GM12878 (cell line): ENCODE measurements around the gene BRD9.
"Not testable (repeated sequence)": the region's sequence is repeated elsewhere in the genome, so short reads cannot be mapped to it uniquely, and the experiment has no call there.

ENCODE experiments used
- CREB1 ChIP-seq: IDR thresholded peaks from 2 replicates; pipeline ENCODE4 v1.6.1; 2012; ENCODE audit warnings: low read depth, mild to moderate bottlenecking, inconsistent platforms
- CTCF ChIP-seq, 3 experiments: IDR thresholded peaks in 2 of 3; conservative IDR thresholded peaks in 1 of 3; 2 replicates each; pipeline ENCODE4 v1.5.1; 2011; ENCODE audit warnings: low read depth in 3 of 3, low read length in 3 of 3, mild to moderate bottlenecking in 3 of 3, control low read depth in 2 of 3, moderate library complexity in 2 of 3, inconsistent platforms in 1 of 3, mixed read lengths in 1 of 3; ENCODE audit not compliant: control insufficient read depth in 2 of 3, insufficient read depth in 1 of 3; ENCODE audit errors: extremely low read depth in 1 of 3
- EP300 ChIP-seq, 2 experiments: fragments of 150-350 bp in 1 of 2; IDR thresholded peaks; 2 replicates each; pipeline ENCODE4 v1.6.1; 2011 to 2012; ENCODE audit warnings: low read depth in 2 of 2, low read length in 2 of 2, borderline replicate concordance in 1 of 2, improper control_type of control experiment in 1 of 2, inconsistent platforms in 1 of 2; ENCODE audit not compliant: control insufficient read depth in 1 of 2
- PAX5 ChIP-seq: IDR thresholded peaks from 2 replicates; pipeline ENCODE4 v1.6.1; 2011; ENCODE audit warnings: low read depth, low read length, borderline replicate concordance
- POLR2A ChIP-seq: IDR thresholded peaks from 2 replicates; pipeline ENCODE4 v1.6.1; 2011; ENCODE audit warnings: low read depth, mild to moderate bottlenecking, low read length
- RFX5 ChIP-seq: IDR thresholded peaks from 2 replicates; pipeline ENCODE4 v1.6.1; 2011; ENCODE audit warnings: low read depth, low read length, improper control_type of control experiment

GRCh38 chr5:847212-847611, 45.4 kb downstream of the BRD9 start:
- not testable (repeated sequence) for TF ChIP-seq CTCF (IDR thresholded peaks at IDR 0.05 in 2 of 3, conservative IDR thresholded peaks at IDR 0.05 in 1 of 3; ENCODE audit: control insufficient read depth in 2 of 3, extremely low read depth in 1 of 3, insufficient read depth in 1 of 3, low read depth in 3 of 3, low read length in 3 of 3); CREB1; RFX5; EP300 (IDR thresholded peaks at IDR 0.05; ENCODE audit: borderline replicate concordance in 1 of 2, control insufficient read depth in 1 of 2, low read depth in 2 of 2, low read length in 2 of 2); POLR2A; PAX5
